Kidney (tissue), 14 donors: ENCODE data around the gene GPRIN3. TPM values are rescaled to one million over a fixed set of nuclear protein-coding genes. Genes with fewer than 3 reads are reported as not detected.
A peak's percentile ranks its signal among the peaks of the same experiment; 100 is the strongest.

ENCODE experiments used
- DNase-seq, 5 donors: peaks; one replicate each; pipeline ENCODE4 v3.0.0-alpha.2; 2013 to 2020
- FAIRE-seq: peaks from 2 replicates; lab custom pipeline; 2012; peaks lifted over from hg19 to GRCh38; lab: Jason Lieb, UNC
- H3K27ac ChIP-seq, 2 donors: one replicate each; pipeline ENCODE4 v1.7.0; 2013; ENCODE audit warnings: low read depth in 2 of 2, low read length in 2 of 2, inconsistent platforms in 1 of 2
- H3K27me3 ChIP-seq: one replicate; pipeline ENCODE4 v1.7.1; 2013; ENCODE audit warnings: low read length, inconsistent platforms; ENCODE audit not compliant: control insufficient read depth, insufficient read depth
- H3K36me3 ChIP-seq, 3 donors: one replicate each; pipeline versions ENCODE4 v1.7.0 to v1.7.1; 2013; ENCODE audit warnings: low read length in 3 of 3, control low read depth in 1 of 3, inconsistent platforms in 1 of 3; ENCODE audit not compliant: insufficient read depth in 3 of 3, control insufficient read depth in 2 of 3
- H3K4me1 ChIP-seq, 3 donors: one replicate each; pipeline versions ENCODE4 v1.7.0 to v1.7.1; 2013; ENCODE audit warnings: low read length in 3 of 3, inconsistent platforms in 1 of 3, low read depth in 1 of 3; ENCODE audit not compliant: control insufficient read depth in 2 of 3, insufficient read depth in 2 of 3
- H3K4me3 ChIP-seq, 3 donors: one replicate each; pipeline versions ENCODE4 v1.7.0 to v1.8.1; 2013; ENCODE audit warnings: low read length in 3 of 3, control low read depth in 1 of 3, inconsistent platforms in 1 of 3
- H3K9ac ChIP-seq, 3 donors: one replicate each; pipeline versions ENCODE4 v1.7.0 to v1.7.1; 2013; ENCODE audit warnings: low read length in 3 of 3, control low read depth in 1 of 3, inconsistent platforms in 1 of 3
- H3K9me3 ChIP-seq, 3 donors: one replicate each; pipeline versions ENCODE4 v1.7.0 to v1.7.1; 2013; ENCODE audit warnings: low read length in 3 of 3, control low read depth in 1 of 3, inconsistent platforms in 1 of 3; ENCODE audit not compliant: control insufficient read depth in 2 of 3, insufficient read depth in 1 of 3
- intact Hi-C: fragments of 100-400 bp; cut with DNase I; formaldehyde crosslinking; loops from one replicate; pipeline ENCODE4 v1.11.1; 2022
- polyA plus RNA-seq: library from polyadenylated mRNA; stranded (reverse); fragments of 350-450 nt; fragmentation: Illumina TruSeq; extraction: RNeasy Lipid Tissue Mini Kit (QIAGEN cat#74804); gene quantifications from one replicate; pipeline ENCODE4 v1.2.3, GENCODE V29; 2014; ENCODE audit warnings: low read depth, low replicate concordance; ENCODE audit not compliant: insufficient read depth
- total RNA-seq: library from RNA; stranded (reverse); fragmentation: NEBNext Ultra II Directional; extraction: Animal tissue kit (Norgen Biotek cat#: 25700); gene quantifications from one replicate; pipeline ENCODE4 v1.2.1, GENCODE V29; 2021
- TF ChIP-seq, protein P1 (sequence below): IDR thresholded peaks from 3 replicates; pipeline ENCODE4 v1.5.1; 2012; ENCODE audit warnings: mild to moderate bottlenecking, moderate library complexity, borderline replicate concordance; ENCODE audit not compliant: insufficient read depth; ENCODE audit errors: extremely low read depth
- donor health status: control.
- donor health status: control.
- donor health status: control.
- donor health status: control.
- donor health status: control.
- donor health status: DM: yes; HTN: yes; CAD: no.
- donor health status: Normal renal cell carcinoma (clear cell type).

The GPRIN3 gene
- total and polyA plus RNA-seq, 2 donors from 2014 or later = 2.2 to 15.2 TPM

DNA sequence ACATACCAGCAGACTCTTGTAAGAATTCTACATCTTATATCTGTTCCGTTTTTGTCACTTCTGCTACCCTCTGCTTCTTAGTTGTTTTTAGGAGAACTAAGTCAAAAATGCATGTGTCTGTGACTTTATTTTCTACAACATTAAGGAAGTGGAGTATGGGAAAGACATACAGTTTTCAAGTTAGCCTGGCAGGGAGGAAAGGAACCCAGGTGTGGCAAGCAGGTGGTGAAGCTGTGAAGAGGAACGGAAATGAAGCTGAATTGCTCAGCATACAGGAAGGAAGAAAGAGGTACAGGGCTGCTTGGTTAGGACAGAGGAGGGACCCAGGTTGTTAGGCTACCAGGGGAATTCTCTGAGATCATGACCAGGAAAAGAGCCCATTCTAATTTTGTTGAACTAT lies 9.4 kb downstream of the GPRIN3 start:
- TF ChIP-seq, protein P1, sequence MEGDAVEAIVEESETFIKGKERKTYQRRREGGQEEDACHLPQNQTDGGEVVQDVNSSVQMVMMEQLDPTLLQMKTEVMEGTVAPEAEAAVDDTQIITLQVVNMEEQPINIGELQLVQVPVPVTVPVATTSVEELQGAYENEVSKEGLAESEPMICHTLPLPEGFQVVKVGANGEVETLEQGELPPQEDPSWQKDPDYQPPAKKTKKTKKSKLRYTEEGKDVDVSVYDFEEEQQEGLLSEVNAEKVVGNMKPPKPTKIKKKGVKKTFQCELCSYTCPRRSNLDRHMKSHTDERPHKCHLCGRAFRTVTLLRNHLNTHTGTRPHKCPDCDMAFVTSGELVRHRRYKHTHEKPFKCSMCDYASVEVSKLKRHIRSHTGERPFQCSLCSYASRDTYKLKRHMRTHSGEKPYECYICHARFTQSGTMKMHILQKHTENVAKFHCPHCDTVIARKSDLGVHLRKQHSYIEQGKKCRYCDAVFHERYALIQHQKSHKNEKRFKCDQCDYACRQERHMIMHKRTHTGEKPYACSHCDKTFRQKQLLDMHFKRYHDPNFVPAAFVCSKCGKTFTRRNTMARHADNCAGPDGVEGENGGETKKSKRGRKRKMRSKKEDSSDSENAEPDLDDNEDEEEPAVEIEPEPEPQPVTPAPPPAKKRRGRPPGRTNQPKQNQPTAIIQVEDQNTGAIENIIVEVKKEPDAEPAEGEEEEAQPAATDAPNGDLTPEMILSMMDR = no peak
- Histone ChIP-seq H3K9me3 (no peaks in the 10 kb centered on the region), H3K27me3 (no peaks in the 10 kb centered on the region), H3K9ac (peak overlapping the region in 1 of 3 donors; percentile 42), H3K36me3 (no peaks in the 10 kb centered on the region), H3K27ac (peak overlapping the region; percentile 52 to 91), H3K4me1 (peaks cover 0 to 34% (median 17%) of the 10 kb centered on the region in 3 donors), H3K4me3 (peak overlapping the region in 1 of 3 donors; percentile 53)
- peak in 1 of 5 donors; percentile 46 for DNase-seq
- intact Hi-C loops = no loop called here
- FAIRE-seq = no peak

DNA sequence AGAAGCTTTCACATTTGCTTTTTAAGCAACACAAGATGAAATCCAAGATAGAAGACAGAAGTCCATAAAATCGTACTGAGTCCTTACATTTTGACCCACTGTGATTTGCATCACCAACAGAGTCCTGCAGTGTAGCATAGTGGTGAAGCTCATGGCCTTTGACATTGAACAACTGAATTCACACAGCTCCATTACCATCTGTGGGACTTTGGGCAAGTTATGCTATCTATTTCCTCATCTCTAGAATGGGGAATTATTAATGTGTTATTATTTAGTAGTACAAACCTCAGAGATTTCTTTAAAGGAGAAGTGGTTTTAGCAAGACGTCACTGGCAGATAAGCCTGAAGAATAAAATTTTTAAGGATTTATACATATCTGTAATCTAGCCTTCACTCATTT lies 10.7 kb downstream of the GPRIN3 start:
- no peak for FAIRE-seq
- intact Hi-C loops = no loop called here
- H3K9me3 ChIP-seq = no peaks in the 10 kb centered on the region
- H3K4me1 ChIP-seq = peaks cover 0 to 32% (median 17%) of the 10 kb centered on the region in 3 donors
- no peaks in the 10 kb centered on the region for H3K36me3 ChIP-seq
- no peak overlapping the region for H3K9ac ChIP-seq
- H3K4me3 ChIP-seq = no peak overlapping the region
- DNase-seq = no peak
- H3K27ac ChIP-seq = peak overlapping the region; percentile 26 to 55
- TF ChIP-seq, protein P1 = no peak
- no peaks in the 10 kb centered on the region for H3K27me3 ChIP-seq

DNA sequence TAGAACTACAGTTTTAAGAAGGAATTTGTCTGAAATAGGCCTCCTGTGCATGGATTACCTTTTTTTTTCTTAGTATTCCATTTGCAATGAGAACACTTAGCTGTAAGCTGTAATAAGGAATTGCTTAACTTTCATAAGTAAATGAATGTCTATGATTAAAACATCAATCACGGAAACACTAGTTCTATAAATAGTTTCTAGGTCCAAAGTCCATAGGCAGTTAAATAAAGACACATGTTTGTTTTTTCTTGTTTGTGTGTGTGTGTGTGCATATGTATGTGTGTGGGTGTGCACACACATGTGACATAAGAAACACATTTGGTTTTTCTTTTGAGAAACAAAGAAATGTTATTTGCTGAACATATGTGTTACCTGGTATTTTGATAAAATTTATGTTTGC lies 11.2 kb downstream of the GPRIN3 start:
- Histone ChIP-seq H3K4me3 (no peak overlapping the region), H3K9me3 (no peaks in the 10 kb centered on the region), H3K36me3 (no peaks in the 10 kb centered on the region), H3K9ac (peak overlapping the region in 1 of 3 donors; percentile 12), H3K27me3 (no peaks in the 10 kb centered on the region), H3K27ac (peak overlapping the region; percentile 51 to 55), H3K4me1 (peaks cover 0 to 27% (median 17%) of the 10 kb centered on the region in 3 donors)
- FAIRE-seq (peak; percentile 37), DNase-seq (no peak)
- TF ChIP-seq, protein P1 = no peak
- intact Hi-C loops = no loop called here
